NOMO-1 treated with dmso at 0.1 percent for 144 hours (cell line): ENCODE measurements around the gene CCDC93.

Experiments used
- DNase-seq: peaks from one replicate; lab custom pipeline; 2025; ENCODE audit not compliant: unreplicated experiment; lab: John Stamatoyannopoulos, UW

Gene CCDC93

DNA sequence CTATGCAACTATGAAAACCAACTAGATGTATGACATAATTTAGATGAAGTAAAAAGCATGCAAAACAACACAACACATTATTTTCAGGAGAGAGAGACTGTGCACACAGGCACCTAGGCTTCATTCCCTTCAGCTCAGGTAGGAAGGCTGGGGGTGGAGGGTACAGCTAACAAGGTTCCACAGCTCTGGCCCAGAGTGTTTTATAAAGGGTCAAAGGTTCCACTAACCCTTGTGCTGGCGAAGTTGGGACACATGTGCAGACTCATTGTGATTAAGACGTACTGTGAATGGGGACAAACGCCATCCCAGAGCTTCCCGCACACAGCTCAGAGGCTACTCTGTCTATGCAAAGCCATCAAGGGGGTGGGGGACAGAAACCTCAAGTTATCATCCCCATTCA is 19.1 kb downstream of the CCDC93 start:
- DNase-seq = no peak

DNA sequence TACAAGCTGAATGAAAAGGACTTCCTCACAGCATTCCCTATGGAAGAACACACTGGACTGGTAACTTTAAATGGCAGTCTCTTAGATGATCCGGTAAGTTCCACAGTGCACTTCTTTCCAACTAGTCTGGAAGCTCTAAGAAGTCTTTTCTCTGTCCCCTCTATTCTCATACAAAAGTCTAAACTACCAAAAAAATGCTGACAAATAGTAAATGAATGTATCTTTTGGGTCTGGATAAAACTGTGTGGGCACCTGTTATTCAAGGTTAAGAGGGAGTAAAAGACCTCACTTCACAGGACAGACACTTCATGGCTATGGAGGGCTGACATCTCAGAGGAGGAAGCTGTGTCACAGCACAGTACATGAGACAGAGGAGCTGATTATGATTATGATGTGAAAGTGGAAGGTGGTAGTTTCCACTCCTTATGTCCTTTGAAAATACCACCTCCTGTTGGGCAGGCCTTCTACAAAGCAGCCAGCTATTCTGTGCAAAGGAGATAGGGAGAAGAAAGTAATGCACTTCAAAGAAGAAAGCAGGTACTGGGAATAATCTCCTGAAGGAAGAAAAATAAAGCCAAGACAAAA is 23.9 kb downstream of the CCDC93 start:
- no peak for DNase-seq

DNA sequence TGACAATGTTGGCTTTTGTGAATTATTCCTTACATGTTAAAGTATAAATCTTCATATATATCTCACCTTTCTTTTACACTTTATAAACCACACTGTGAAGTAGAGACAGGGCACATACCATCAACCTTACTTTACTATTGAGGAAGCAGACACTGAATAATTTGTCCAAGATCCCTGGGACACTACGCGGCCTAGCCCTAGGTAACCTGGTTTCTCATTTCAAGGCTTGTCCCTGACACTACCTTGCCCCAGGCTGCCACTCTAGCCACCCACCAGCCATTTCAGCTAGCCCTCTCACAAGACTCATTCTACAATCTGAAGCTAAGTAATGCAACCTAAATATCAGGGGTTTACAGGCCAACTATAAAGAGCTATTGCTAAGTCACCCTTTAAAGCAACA is 26.7 kb downstream of the CCDC93 start:
- DNase-seq = no peak

DNA sequence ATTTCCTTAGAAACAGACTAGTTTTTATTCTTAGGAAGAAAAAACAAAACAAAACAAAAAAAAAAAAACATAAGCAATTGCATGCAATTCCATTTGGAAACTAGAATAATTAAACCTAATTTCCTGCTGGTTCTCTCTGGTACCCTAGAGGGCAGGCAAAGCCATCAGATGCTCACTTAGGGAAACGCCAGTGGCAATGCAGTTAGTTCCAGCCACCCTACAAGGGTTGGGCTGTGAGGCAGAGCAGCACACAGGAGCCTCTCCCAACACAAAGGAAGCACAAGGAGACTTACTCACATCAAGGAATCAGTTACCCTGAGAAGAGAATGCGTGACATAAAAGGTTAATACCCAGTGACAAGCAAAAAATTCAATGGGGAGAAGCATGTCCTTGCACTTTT is 28.8 kb downstream of the CCDC93 start:
- DNase-seq = no peak

DNA sequence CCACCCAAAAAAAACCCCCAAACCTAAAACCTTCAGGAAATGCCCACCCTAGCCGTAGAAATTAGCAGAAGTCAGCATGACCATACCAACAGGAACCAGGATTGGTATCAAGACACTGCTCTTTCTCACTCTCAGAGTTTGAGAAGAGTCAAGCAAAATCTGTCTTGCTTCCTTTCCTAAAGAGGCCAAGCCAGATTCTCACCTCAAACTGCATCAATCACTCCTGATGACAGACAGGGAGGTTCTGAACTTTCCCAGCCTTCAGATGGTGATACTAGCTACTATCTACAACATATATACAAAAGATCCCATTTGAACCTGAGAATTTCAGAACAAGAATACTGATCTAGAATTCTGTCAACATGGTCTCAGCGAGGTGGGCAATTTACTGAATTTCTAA is 29.7 kb downstream of the CCDC93 start:
- no peak for DNase-seq

DNA sequence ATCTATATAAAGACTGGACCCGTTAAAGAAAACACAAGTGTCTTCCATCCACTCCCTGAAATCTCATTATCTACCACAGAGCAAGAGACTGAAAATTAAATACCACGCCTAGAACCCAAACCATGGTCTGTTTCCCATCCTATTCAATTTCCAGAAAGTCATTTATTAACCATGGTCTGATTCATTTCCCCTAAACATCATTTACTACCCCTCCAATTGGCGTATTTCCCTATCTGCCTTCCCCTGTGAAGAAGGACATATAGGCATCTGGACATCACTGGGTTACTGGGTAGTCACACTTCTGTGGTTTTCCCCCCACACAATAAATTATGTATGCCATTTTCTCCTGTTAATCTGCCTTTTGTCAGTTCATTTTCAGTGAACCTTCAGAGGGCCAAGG is 30.8 kb downstream of the CCDC93 start:
- no peak for DNase-seq

DNA sequence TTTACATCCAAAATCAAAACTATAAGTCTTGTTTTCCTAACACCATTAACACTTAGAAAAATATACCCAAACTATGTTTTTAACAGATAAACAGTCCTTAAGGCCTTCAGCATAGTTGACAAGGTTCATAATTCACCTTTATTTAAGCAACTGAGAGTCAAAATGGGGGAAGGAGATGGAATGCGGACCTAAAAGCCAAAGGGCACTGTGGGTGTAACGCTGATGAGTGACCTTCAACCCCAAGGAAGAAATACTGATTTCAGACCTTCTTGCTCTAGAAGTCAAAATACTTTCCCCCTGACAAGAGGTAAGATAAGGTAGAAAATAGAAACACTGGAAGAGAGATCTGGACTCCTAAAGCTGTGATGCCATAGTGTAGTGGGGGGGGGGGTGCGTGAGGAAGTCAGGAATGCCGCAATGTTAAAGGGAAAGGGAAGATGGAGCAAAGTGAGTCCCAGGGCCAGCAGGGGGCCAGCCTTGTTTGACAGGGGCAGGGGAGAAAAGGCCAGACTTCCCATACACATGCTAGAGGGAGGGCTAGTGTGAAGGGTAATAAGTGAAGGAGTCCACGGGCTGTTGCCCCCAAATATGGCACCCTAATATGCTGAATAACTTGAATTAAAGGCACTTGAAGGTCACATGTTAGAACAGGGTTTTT is 31.4 kb downstream of the CCDC93 start:
- DNase-seq = no peak

DNA sequence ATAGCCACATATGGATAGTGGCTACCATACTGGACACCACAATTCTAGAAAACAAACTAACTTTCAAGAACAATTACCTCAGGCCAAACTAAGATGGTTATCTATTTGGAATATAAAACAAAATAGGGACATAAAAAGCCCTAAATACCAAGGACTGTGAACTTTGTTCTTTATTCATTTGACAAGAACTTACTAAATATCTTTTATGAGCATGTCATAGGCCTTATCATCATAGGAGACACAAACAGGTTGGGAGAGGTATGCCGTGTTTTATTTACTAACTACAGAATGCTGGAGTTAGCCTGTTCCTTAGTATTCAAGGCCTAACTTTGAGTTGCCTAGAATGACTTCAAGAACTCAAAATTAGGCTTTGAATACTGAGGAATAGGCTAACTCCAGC is 32.1 kb downstream of the CCDC93 start:
- no peak for DNase-seq

DNA sequence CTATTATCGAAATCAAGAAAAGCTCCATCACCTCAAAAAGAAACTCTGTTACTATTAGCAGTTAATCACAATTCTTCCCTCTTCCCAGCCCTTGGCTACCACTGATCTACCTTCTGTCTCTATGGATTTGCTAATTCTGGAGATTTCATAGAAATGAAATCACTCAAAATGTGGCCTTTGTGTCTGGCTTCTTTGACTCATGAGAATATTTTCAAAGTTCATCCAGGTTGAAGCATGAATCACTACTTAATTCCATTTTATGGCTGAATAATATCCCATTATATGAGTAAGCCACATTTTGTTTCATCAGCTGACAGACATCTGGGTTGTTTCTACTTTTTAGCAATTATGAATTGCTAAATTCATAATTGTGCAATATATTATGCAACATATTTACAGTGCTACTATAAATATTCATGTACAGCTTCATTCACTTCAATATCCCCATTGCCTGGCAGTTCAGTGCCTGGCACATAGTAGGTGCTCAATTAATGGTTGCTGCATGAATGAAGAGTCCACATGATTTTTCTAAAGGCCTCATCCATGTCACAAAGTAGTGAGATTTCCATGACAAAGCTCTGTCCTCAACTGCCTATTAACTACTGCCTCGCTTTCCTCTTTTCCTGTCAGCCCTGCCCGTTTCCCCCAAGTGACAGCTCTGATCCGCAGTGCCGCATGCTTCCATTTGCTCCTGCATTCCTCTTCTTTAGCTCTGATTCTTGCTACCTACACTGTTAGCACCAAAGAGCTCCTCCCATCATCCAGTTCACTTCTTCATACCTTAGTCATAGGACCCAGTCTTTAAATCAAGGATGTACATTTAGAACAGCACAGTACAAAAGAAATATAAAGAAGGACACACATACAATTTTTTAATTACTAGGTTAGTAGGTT is 32.8 kb downstream of the CCDC93 start:
- no peak for DNase-seq

DNA sequence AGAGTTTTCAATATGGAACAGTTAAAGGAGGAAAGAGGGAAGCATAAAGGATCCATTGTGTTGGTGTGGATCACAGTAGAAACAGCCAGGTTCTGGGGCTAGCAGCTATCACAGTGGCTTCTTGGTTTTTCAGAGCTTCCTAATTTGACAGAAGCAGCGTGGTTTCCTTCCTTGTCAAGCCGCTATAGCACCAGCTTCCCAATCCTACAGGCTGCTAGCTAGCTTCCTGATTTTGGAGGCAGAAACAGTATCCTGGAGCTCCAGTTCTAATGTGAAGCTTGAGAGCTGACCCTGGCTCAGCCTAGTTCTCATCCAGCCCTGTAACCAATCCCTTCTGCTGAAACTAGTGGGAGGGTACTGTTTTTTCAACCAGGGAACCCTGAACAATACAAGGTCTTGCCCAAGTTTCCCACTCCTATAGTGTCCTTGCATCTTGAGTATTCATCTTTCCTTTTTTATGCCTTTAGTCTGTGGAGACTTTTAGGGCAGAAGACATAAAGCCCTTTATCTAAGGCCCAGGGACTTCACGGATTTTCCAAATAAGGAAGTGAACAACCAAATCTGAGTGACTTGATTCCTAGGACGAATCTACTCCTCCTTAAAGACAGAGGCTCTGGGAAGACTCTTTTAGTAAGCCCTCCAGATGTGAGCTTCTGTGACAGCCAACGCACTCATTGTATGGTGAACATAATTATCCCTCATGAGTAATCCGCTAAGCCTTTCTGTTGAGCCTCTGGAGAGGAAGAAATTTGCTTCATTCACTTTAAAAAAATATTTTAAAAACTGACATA is 33.8 kb downstream of the CCDC93 start:
- no peak for DNase-seq

DNA sequence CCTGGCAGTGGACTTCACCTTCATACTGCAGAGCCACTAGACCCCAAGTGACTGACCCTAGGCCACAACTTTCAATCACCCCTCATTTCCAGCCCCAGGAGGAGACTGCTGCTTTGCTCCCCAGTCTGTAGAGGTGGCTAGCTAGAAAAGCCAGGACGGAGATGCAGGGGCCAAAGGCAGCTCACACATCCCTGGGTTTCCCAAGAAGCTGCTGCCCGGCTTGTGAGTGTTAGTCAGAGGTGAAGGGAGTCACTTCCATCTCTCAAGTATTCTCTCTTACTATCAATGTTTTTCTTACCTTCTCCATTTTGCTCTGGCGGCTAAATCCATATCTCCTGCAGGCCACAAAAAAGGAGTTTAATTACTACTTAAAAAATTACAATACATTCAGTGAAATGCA is 36.2 kb downstream of the CCDC93 start:
- no peak for DNase-seq

DNA sequence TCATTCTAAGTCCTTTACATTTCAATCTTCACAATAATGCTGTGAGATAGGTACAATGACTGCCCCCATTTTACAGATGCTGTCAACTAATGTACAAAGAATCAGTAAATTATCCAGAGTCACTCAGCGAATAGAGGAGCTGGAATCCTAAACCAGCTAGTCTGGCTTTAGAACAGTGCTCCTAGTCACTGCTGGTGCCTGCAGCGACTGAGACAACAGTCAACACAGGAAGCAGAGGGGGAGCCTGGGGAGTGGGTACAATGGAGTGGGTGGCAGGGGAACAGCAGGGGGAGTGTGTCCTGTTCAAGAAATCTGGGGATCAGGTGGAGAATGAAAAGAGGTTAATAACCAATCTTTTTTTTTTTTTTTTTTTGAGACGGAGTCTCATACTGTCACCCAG is 37.3 kb downstream of the CCDC93 start:
- DNase-seq = no peak

DNA sequence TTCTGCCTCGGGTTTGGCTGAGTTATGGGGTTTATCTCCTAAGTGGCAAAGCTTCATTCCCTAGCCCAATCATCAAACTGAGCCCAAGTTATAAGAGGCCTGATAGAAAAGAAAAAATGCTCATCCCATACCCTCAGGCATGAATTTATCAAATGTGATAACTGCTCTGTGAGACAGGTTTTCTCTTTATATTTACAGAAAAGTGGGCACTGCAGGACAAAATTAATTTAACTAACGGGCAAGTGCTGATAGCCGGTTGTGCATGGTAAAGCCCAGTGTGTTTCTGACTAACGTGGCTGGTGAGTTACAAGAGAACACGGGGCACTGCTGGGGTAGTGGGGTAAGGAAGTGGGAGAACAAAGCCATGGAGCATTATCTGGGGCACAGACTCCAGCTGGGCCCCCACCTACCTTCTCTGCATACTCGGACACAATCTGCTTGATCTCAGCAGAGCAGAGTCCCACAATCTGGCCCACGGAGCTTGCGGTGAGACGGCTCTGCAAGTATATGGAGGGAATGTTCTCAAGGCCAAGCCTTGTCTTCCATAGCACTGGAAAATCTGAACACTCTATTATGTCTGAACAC is 40.3 kb downstream of the CCDC93 start:
- no peak for DNase-seq

DNA sequence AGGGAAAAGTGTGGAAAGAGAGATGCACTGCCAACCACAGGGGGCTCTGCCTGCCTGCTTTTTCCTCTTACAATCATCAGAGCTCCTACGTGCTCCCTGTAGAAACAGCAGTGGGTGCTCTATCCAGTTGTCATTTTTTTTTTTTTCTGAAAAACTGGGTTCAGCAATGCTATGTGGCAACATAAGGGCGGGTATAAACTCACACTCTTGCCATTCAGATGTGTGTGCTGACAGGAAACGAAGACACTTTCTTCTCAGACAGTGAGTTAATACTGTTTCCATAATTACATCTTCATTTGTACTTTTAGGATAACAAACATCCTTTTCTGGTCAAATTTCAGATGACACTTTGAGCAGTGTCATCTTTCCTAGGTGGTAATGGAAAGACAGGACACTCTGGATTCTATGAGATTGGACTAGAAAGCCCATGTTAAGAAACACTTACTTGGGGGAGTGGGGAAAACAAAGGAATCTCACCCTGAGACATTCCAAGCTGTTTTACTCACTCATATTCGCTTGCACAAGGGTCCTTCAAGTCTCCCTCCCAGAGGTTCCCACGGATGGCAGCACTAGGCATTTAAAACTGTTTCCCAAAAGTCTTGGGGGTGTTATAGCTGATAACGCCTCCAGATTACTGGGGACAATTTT is 41.3 kb downstream of the CCDC93 start:
- no peak for DNase-seq

DNA sequence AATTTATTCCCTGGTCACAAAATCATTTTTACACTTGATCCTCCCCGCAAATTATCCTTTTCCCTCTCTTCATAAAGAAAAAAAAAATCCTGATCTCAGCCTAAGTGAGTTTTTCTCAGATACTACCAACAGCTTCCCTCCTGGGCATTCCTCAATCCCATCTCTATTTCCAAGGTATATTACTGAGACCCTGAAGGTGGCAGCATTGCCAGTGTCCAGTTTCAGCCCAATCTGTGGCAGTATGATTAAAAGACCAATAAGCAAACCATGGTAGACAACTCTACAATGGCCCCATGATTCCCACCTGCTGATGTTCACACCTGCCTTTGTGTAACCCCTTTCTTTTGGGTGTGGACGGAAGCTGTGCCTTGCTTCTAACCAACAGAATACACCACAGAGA is 45.1 kb downstream of the CCDC93 start:
- no peak for DNase-seq

DNA sequence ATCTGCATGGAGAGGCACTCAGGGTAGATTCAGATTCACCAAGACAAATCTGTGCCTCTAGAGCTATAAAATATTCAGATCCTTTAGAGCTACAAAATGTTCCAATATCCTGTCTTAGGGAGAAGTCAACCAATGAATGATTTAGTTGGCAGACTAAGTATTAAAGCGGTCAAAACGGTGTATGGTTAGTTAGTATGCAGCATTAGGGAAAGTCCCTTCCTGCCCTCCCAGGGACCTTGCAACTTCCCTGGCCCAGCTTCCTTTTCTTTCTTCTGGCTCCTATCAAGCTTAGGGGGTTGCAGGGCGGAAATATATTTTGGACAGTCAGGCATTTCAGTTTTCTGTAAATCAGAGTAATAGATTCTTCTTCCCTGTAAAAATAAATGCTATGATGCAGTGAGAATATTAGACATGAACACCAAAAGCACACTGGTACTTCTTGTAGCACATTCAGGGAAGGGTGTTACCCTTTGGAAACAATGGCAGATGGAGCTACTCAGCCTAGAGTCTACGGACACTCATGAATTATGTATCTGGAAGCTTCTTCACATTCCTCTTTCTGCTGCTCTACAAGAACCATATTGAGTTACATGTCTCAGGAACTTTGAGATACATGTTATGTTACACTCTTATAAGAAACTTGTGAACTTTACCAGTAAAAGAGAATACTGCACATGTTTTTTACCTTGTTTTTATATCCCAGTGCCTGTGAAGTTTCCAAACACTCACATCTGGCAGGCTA is 45.7 kb downstream of the CCDC93 start:
- no peak for DNase-seq

DNA sequence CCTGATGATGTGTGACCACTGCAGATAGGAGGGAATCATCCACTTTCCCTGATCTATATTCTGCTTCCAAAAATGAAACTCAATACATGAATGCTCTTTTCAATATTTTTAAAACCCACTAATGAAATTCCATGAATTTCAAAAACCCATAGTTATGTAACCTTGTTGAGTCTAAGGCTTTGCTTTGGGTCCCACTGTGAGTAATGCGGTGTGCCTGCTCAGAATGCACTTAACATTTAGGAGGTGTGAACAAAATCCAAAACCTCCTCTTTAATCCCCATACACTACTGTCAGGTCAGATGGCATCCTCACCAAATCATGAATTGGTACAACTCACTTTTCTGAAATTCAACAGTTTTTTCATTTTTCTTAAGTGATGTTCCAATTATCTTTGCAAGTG is 50.4 kb downstream of the CCDC93 start:
- no peak for DNase-seq

DNA sequence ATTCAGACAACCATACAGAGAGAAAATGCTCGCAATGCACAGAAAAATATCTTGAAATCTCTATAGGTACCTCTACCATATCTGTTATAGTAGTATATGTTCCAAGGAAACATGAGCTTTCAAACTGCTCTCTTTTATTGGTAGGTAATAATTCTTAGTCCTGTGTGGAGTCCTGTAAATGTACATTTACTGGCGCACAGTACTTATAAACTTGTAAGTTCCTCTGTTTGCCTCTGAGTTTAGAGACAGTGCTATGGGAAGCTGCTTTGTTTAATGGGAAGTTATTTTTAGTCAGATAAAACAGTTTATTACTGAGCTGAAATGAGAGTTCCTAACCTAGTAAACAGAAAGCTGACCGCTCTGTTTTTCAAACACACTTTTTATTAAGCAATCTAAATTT is 52.7 kb downstream of the CCDC93 start:
- no peak for DNase-seq

DNA sequence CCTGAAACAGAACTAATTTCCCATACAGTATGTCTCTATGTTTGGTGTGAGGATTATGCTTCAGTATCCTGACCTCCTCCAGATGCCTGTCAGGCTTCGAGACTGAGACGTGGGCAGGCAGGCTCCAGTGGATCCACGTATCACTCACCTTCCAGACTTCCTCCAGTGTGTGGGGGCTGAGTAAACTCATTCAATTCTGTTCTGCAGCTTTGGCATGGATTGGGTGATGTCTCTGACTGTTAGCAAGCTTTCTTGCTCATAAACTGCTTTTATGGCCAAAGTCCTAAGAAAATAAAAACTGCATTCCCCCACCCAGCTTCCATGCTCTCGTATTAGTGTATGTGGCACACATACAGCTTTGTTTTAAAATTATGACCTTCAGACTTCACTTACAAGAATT is 53.6 kb downstream of the CCDC93 start:
- DNase-seq = no peak

DNA sequence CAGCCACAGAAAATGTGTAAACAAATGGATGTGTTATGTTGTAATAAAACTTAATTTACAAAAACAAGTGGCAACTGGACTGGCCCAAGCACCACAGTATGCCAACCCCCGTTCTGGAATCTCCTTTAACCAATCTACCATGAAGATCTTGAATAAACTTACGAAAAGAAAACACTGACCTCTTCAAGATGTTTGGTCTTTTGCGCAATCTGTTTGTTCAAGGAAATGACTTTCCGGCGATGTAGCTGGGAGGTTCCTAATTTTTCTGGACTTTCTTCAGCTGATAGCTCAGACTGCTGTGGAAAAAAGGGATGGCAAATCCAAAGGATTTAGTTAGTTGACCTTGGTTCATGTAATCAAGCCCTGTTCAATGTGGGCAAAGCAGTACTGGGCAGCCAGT is 55.7 kb downstream of the CCDC93 start:
- no peak for DNase-seq
